Activated CD4-positive, alpha-beta memory T cell treated with anti-CD3 and anti-CD28 coated beads, Interleukin-2, amount 10 ng/mL, durations not matched to agents 7 days and 5 days (primary cell): Measurements from ENCODE around the gene PRR33. TPM values are rescaled to one million over a fixed set of nuclear protein-coding genes. Genes with fewer than 3 reads are reported as not detected.

Experiments
- CTCF ChIA-PET: fragments of 350-600 bp; sonication (Branson Sonifier 250); formaldehyde crosslinking; loops from one replicate; lab custom pipeline; 2021; ENCODE audit warnings: antibody characterized with exemption, inconsistent platforms; lab: Charles Lee
- POLR2A ChIA-PET: fragments of 350-600 bp; sonication (Branson Sonifier 250); formaldehyde crosslinking; loops from one replicate; lab custom pipeline; 2021; ENCODE audit warnings: antibody characterized with exemption; lab: Charles Lee
- DNase-seq: peaks from one replicate; pipeline ENCODE4 v3.0.0-alpha.2; 2020
- H3K27ac Mint-ChIP-seq: one replicate; pipeline ENCODE4 v1.8.0; 2021; ENCODE audit warnings: mild to moderate bottlenecking, mixed read lengths
- H3K27me3 Mint-ChIP-seq: one replicate; pipeline ENCODE4 v1.8.0; 2021; ENCODE audit warnings: mixed read lengths
- H3K36me3 Mint-ChIP-seq: one replicate; pipeline ENCODE4 v1.8.0; 2021; ENCODE audit warnings: low read depth, mixed read lengths
- H3K4me1 Mint-ChIP-seq: one replicate; pipeline ENCODE4 v1.8.0; 2021; ENCODE audit warnings: mixed read lengths
- H3K4me3 Mint-ChIP-seq: one replicate; pipeline ENCODE4 v1.8.0; 2021; ENCODE audit warnings: mild to moderate bottlenecking, mixed read lengths
- H3K9me3 Mint-ChIP-seq: one replicate; pipeline ENCODE4 v1.8.0; 2021; ENCODE audit warnings: mixed read lengths
- total RNA-seq, 2 experiments: library from RNA; stranded (reverse); gene quantifications; one replicate each; pipeline ENCODE4 v1.2.3, GENCODE V29; 2021

Gene PRR33
- total RNA-seq, 2 experiments from 2014 or later: 0.08 TPM

- DNase-seq: no peak
- no peaks in the 10 kb centered on the region for H3K4me1 Mint-ChIP-seq
- H3K27me3 Mint-ChIP-seq: peaks cover 29% of the 10 kb centered on the region
- H3K9me3 Mint-ChIP-seq: no peaks in the 10 kb centered on the region
- no peak overlapping the region for H3K4me3 Mint-ChIP-seq
- no peak overlapping the region for H3K27ac Mint-ChIP-seq
- H3K36me3 Mint-ChIP-seq: no peaks in the 10 kb centered on the region
- POLR2A ChIA-PET: no interaction called here
- CTCF ChIA-PET: interaction anchor here (1.0 to 1.2 kb wide), 2 partner anchors 17 to 246 kb away, joined by 3 read pairs; no protein-coding TSS in a partner anchor
Observed at GRCh38 chr11:1899090-1899489, 7.4 kb upstream of the PRR33 start.

DNA sequence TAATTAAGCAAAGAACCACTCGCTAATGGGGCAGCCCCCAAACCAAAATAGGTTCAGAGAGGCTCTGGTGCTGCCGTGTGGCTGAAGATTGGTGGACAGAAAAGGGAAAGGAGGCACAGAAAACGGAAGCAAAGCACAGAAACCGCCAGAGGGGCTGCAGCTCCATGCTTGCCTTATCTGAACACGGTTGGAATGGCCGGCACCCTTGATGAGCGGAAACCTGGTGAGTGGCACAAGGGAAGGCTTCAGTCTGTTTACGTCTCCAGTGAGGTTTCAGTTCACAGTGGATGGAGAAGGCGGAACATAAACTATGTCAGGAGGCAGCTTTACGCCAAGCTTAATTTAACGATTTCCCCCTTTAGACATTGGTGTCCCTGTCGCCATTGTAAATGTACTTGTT, 5.2 kb upstream of the PRR33 start:
- Mint-ChIP-seq H3K4me3 (no peak overlapping the region), H3K4me1 (peaks cover 7% of the 10 kb centered on the region), H3K27me3 (peaks cover 28% of the 10 kb centered on the region), H3K27ac (no peak overlapping the region), H3K36me3 (peaks cover 6% of the 10 kb centered on the region), H3K9me3 (no peaks in the 10 kb centered on the region)
- CTCF ChIA-PET: no interaction called here
- POLR2A ChIA-PET: no interaction called here
- no peak for DNase-seq

- Mint-ChIP-seq H3K27ac (no peak overlapping the region), H3K4me1 (peaks cover 7% of the 10 kb centered on the region), H3K27me3 (peaks cover 28% of the 10 kb centered on the region), H3K36me3 (peaks cover 8% of the 10 kb centered on the region), H3K4me3 (no peak overlapping the region), H3K9me3 (no peaks in the 10 kb centered on the region)
- DNase-seq: no peak
- POLR2A ChIA-PET: no interaction called here
- CTCF ChIA-PET: interaction anchor here (0.7 kb wide), 1 partner anchor 62 kb away, joined by 3 read pairs; the partner anchor contains the start of gene SYT8
Observed at GRCh38 chr11:1896468-1896867, 4.8 kb upstream of the PRR33 start.

DNA sequence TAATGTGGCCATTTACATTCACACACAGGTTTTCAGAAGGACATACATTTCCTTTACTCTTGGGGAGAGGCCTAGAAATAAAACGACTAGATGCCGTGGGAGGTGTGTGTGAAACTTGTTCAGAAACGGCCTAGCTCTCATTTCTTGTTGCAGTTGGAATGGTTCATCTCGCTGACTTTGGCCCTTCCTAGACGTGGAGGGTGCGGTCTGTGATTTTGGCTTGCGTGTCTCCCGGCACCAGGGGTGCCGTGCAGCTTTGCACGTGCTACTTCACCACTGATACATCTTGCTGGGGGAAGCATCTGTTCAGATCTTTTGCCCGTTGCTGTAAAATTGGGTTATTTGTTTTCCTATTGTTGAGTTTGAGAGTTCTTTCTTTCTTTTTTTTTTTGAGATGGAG, 3.1 kb upstream of the PRR33 start:
- no peak for DNase-seq
- Mint-ChIP-seq H3K27ac (no peak overlapping the region), H3K27me3 (peaks cover 22% of the 10 kb centered on the region), H3K36me3 (peaks cover 10% of the 10 kb centered on the region), H3K4me3 (no peak overlapping the region), H3K9me3 (no peaks in the 10 kb centered on the region), H3K4me1 (peaks cover 15% of the 10 kb centered on the region)
- ChIA-PET CTCF (no interaction called here), POLR2A (interaction anchor here (0.7 kb wide), 1 partner anchor 27 kb away, joined by 4 read pairs; no protein-coding TSS in a partner anchor)

- Mint-ChIP-seq H3K9me3 (no peaks in the 10 kb centered on the region), H3K4me1 (peaks cover 24% of the 10 kb centered on the region), H3K27me3 (peaks cover 15% of the 10 kb centered on the region), H3K4me3 (no peak overlapping the region), H3K36me3 (peaks cover 18% of the 10 kb centered on the region), H3K27ac (no peak overlapping the region)
- ChIA-PET CTCF (no interaction called here), POLR2A (interaction anchor here (0.7 kb wide), 1 partner anchor 26 kb away, joined by 4 read pairs; no protein-coding TSS in a partner anchor)
- DNase-seq: no peak
Observed at GRCh38 chr11:1893581-1894359, 2.1 kb upstream of the PRR33 start.

GRCh38 chr11:1892558-1892957, 863 bp upstream of the PRR33 start:
- ChIA-PET POLR2A (interaction anchor here (1.5 to 5.6 kb wide), 4 partner anchors 10 to 40 kb away, joined by 4 to 67 read pairs (median 38); partner anchors contain the start of genes LSP1 and TNNT3), CTCF (interaction anchor here (1.8 kb wide), 1 partner anchor 24 kb away, joined by 4 read pairs; no protein-coding TSS in a partner anchor)
- Mint-ChIP-seq H3K9me3 (no peaks in the 10 kb centered on the region), H3K36me3 (peaks cover 30% of the 10 kb centered on the region), H3K27ac (no peak overlapping the region), H3K4me1 (peaks cover 36% of the 10 kb centered on the region), H3K4me3 (no peak overlapping the region), H3K27me3 (peaks cover 13% of the 10 kb centered on the region)
- no peak for DNase-seq

DNA sequence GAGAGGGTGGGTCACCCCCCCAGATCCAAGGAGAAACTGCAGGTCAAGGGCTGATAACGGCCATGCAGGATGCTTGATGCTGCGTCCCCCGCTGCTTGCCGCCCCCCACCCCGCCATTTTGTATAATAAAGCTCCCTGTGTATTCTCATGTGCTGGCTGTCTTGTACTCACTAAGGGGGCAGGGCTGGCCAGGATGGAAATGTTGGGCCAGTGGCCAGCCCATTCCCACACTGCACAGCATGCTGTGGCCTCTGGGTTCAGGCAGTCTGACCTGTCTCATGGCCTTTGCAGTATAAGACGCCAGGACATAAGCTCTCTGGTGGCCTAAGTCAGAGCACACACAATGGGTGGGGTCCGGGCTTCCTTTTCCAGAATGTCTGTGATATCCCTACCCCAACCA, 421 bp upstream of the PRR33 start:
- no peak for DNase-seq
- Mint-ChIP-seq H3K4me3 (no peak overlapping the region), H3K36me3 (peaks cover 34% of the 10 kb centered on the region), H3K27ac (no peak overlapping the region), H3K4me1 (peaks cover 40% of the 10 kb centered on the region), H3K27me3 (peaks cover 10% of the 10 kb centered on the region), H3K9me3 (no peaks in the 10 kb centered on the region)
- CTCF ChIA-PET: interaction anchor here (1.8 to 2.5 kb wide), 2 partner anchors 10 to 24 kb away, joined by 4 to 9 read pairs; no protein-coding TSS in a partner anchor
- POLR2A ChIA-PET: interaction anchor here (1.5 to 5.6 kb wide), 4 partner anchors 10 to 39 kb away, joined by 4 to 67 read pairs (median 38); partner anchors contain the start of genes LSP1 and TNNT3

GRCh38 chr11:1890856-1891830, 552 bp downstream of the PRR33 start:
- POLR2A ChIA-PET: interaction anchor here (1.5 to 5.6 kb wide), 4 partner anchors 9 to 38 kb away, joined by 4 to 67 read pairs (median 38); partner anchors contain the start of genes LSP1 and TNNT3
- no peak overlapping the region for H3K27ac Mint-ChIP-seq
- peaks cover 34% of the 10 kb centered on the region for H3K36me3 Mint-ChIP-seq
- no peaks in the 10 kb centered on the region for H3K9me3 Mint-ChIP-seq
- CTCF ChIA-PET: interaction anchor here (0.8 to 2.5 kb wide), 4 partner anchors 9 to 58 kb away, joined by 3 to 9 read pairs (median 4); no protein-coding TSS in a partner anchor
- peak overlapping the region; percentile 46 for H3K4me3 Mint-ChIP-seq
- peaks cover 43% of the 10 kb centered on the region for H3K4me1 Mint-ChIP-seq
- no peak for DNase-seq
- peaks cover 2% of the 10 kb centered on the region for H3K27me3 Mint-ChIP-seq

GRCh38 chr11:1889941-1890855, 1.5 kb downstream of the PRR33 start:
- Mint-ChIP-seq H3K4me1 (peaks cover 43% of the 10 kb centered on the region), H3K27me3 (no peaks in the 10 kb centered on the region), H3K27ac (no peak overlapping the region), H3K36me3 (peaks cover 34% of the 10 kb centered on the region), H3K4me3 (peak overlapping the region; percentile 46), H3K9me3 (no peaks in the 10 kb centered on the region)
- no peak for DNase-seq
- ChIA-PET POLR2A (interaction anchor here (1.0 to 5.6 kb wide), 7 partner anchors 13 to 58 kb away, joined by 3 to 67 read pairs (median 12); partner anchors contain the start of genes LSP1 and TNNT3), CTCF (interaction anchor here (1.5 to 2.5 kb wide), 2 partner anchors 8 to 58 kb away, joined by 5 to 9 read pairs; partner anchors contain the start of gene MRPL23)

- peaks cover 34% of the 10 kb centered on the region for H3K36me3 Mint-ChIP-seq
- ChIA-PET CTCF (interaction anchor here (0.9 to 1.6 kb wide), 4 partner anchors 36 to 195 kb away, joined by 4 to 5 read pairs (median 4); partner anchors contain the start of gene MRPL23), POLR2A (interaction anchor here (0.6 to 5.6 kb wide), 9 partner anchors 12 to 1138 kb away, joined by 3 to 67 read pairs (median 4); partner anchors contain the start of genes LSP1 and TNNT3)
- peak; percentile 91 for DNase-seq
- H3K27ac Mint-ChIP-seq: peak overlapping the region; percentile 94
- no peaks in the 10 kb centered on the region for H3K9me3 Mint-ChIP-seq
- peaks cover 43% of the 10 kb centered on the region for H3K4me1 Mint-ChIP-seq
- no peaks in the 10 kb centered on the region for H3K27me3 Mint-ChIP-seq
- H3K4me3 Mint-ChIP-seq: peak overlapping the region; percentile 55
Observed at GRCh38 chr11:1889224-1889930, 2.3 kb downstream of the PRR33 start.

- H3K36me3 Mint-ChIP-seq: peaks cover 34% of the 10 kb centered on the region
- CTCF ChIA-PET: interaction anchor here (0.9 to 1.6 kb wide), 4 partner anchors 35 to 195 kb away, joined by 4 to 5 read pairs (median 4); partner anchors contain the start of gene MRPL23
- POLR2A ChIA-PET: interaction anchor here (0.6 to 5.6 kb wide), 9 partner anchors 11 to 1138 kb away, joined by 3 to 67 read pairs (median 4); partner anchors contain the start of genes LSP1 and TNNT3
- H3K27ac Mint-ChIP-seq: peak overlapping the region; percentile 94
- no peaks in the 10 kb centered on the region for H3K27me3 Mint-ChIP-seq
- no peak for DNase-seq
- H3K4me3 Mint-ChIP-seq: peak overlapping the region; percentile 55
- no peaks in the 10 kb centered on the region for H3K9me3 Mint-ChIP-seq
- H3K4me1 Mint-ChIP-seq: peaks cover 43% of the 10 kb centered on the region
Observed at GRCh38 chr11:1888811-1889210, 2.9 kb downstream of the PRR33 start.
